BLaER1 (cell line): Measurements from ENCODE around the gene MOGAT2.

ENCODE experiments used
- H3K27ac ChIP-seq: shearing (Covaris generic); formaldehyde crosslinking; 2 replicates; pipeline ENCODE4 v1.8.1; 2022
- H3K27me3 ChIP-seq: shearing (Covaris generic); formaldehyde crosslinking; 2 replicates; pipeline ENCODE4 v1.8.1; 2022
- H3K36me3 ChIP-seq: shearing (Covaris generic); formaldehyde crosslinking; 2 replicates; pipeline ENCODE4 v1.8.1; 2022
- H3K4me1 ChIP-seq: shearing (Covaris generic); formaldehyde crosslinking; 2 replicates; pipeline ENCODE4 v1.8.1; 2022
- H3K4me2 ChIP-seq: shearing (Covaris generic); formaldehyde crosslinking; 2 replicates; pipeline ENCODE4 v1.8.1; 2022
- H3K4me3 ChIP-seq: shearing (Covaris generic); formaldehyde crosslinking; 2 replicates; pipeline ENCODE4 v1.8.1; 2022
- H3K9ac ChIP-seq: shearing (Covaris generic); formaldehyde crosslinking; 2 replicates; pipeline ENCODE4 v1.8.1; 2022
- H3K9me3 ChIP-seq: shearing (Covaris generic); formaldehyde crosslinking; 2 replicates; pipeline ENCODE4 v1.8.1; 2022
- H4K20me1 ChIP-seq: shearing (Covaris generic); formaldehyde crosslinking; 2 replicates; pipeline ENCODE4 v1.8.1; 2022
- Cebpa-rat ChIP-seq: shearing (Covaris generic); IDR thresholded peaks from 2 replicates; pipeline ENCODE4 v1.8.1; 2022

Gene MOGAT2

DNA sequence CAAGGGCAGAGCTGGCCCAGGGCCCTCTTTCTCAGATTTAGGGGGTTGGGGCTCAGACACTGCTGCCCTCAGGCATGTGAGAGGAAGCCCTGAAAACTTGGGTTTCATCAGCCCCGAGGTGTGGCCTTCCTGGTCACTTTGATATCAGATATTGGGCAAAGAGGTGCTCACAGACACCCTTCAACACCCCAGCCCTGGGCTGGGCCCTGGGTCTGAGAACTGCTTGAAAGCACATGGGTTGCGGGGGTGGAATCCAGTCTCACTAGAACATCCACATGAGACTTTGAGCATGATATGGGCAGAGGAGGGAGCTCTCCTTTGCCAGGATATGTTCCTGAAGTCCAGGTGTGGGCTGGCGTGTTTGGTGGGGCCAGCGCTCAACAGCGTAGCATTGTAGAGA lies 61.3 kb downstream of the MOGAT2 start:
- peaks cover 16% of the 10 kb centered on the region for H3K4me1 ChIP-seq
- H3K36me3 ChIP-seq = no peaks in the 10 kb centered on the region
- no peaks in the 10 kb centered on the region for H3K27me3 ChIP-seq
- no peaks in the 10 kb centered on the region for H4K20me1 ChIP-seq
- H3K9ac ChIP-seq = no peak overlapping the region
- H3K4me3 ChIP-seq = no peak overlapping the region
- H3K4me2 ChIP-seq = no peak overlapping the region
- H3K9me3 ChIP-seq = no peaks in the 10 kb centered on the region
- no peak for TF ChIP-seq Cebpa-rat
- no peak overlapping the region for H3K27ac ChIP-seq

DNA sequence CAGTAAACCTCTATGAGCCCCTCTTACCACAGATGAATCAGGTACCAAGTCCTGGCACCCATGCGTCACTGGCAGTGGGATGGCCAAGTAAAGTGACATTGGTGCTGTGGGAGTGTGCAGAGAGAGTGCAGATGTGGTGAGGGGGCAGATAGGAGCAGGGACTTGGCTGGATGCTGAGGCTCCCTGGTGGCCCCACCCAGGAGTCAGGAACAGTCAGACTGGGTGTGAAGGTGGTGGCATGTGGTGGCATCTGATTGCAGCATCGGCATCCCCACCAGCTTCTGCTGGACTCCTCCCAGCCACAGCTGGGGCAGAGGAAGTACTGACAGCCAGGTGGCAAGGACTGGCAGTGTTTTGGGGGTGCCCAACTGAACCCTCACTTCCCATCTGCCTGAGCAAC lies 62.3 kb downstream of the MOGAT2 start:
- no peak for TF ChIP-seq Cebpa-rat
- H3K36me3 ChIP-seq = no peaks in the 10 kb centered on the region
- H4K20me1 ChIP-seq = no peaks in the 10 kb centered on the region
- H3K4me3 ChIP-seq = no peak overlapping the region
- H3K4me1 ChIP-seq = peaks cover 16% of the 10 kb centered on the region
- H3K27ac ChIP-seq = no peak overlapping the region
- H3K9me3 ChIP-seq = no peaks in the 10 kb centered on the region
- no peaks in the 10 kb centered on the region for H3K27me3 ChIP-seq
- H3K4me2 ChIP-seq = no peak overlapping the region
- no peak overlapping the region for H3K9ac ChIP-seq

DNA sequence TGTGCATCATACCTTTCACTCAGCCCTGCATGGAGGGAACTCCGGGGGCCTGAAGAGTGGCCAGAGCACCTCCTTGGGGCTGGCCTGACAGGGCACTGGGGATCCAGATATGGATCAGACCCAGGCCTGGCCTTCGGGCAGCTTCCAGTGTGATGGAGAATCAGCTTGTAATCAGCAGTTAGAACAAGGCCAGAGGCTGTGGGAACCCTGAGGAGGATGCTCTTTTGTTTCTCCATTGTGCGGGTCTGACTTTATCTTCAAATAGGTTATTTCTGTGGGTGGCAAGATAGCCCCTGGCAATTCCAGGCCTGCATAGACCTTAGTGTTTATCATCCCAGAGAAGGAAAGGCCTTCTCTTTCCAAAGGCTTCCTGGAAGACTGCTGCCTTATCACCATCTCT lies 63.2 kb downstream of the MOGAT2 start:
- Histone ChIP-seq H3K27ac (no peak overlapping the region), H4K20me1 (no peaks in the 10 kb centered on the region), H3K9me3 (no peaks in the 10 kb centered on the region), H3K4me1 (peaks cover 16% of the 10 kb centered on the region), H3K9ac (no peak overlapping the region), H3K4me2 (no peak overlapping the region), H3K36me3 (no peaks in the 10 kb centered on the region), H3K27me3 (no peaks in the 10 kb centered on the region), H3K4me3 (no peak overlapping the region)
- TF ChIP-seq Cebpa-rat = no peak

DNA sequence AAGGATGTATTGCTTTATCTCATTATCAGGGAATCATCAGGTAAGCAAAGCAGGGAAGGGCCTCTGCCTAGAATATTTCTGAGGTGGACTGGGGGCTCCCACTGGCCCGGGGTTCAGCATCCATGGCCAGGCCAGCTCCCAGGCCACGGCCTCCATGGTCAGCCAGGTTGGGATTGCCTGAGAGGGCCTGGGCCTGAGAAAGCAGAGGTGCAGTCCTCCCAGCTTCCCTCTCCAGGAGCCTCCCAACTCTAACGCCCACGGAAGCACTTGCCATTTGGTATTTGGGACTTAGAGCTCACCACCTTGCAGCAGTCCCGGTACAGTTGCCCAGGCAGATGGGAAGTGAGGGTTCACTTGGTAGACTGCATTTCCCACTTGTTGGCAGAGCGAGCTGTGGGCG lies 63.7 kb downstream of the MOGAT2 start:
- Histone ChIP-seq H3K4me2 (no peak overlapping the region), H3K9ac (no peak overlapping the region), H3K4me3 (no peak overlapping the region), H3K27me3 (no peaks in the 10 kb centered on the region), H3K4me1 (peaks cover 16% of the 10 kb centered on the region), H3K27ac (no peak overlapping the region), H3K9me3 (no peaks in the 10 kb centered on the region), H4K20me1 (no peaks in the 10 kb centered on the region), H3K36me3 (no peaks in the 10 kb centered on the region)
- TF ChIP-seq Cebpa-rat = no peak

DNA sequence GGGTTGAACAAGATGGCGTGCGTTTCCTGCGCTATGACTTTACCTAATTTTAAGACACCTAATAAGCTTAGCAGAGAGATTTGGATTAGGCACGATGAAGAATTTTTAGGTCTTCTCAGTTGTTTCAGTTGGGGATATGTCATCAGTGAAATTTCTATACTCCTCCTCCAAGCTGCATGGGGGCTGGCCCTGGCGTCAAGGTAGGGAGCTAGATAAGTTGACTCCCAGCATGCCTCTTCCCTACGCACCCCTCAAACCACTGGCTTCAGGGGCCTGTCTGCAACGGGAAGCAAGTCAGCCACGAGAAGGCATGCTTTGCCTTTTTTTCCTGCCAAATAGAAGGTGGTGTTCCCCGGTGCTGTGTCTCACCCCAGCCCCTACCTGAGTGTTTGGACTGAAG lies 64.2 kb downstream of the MOGAT2 start:
- H3K27me3 ChIP-seq = no peaks in the 10 kb centered on the region
- no peak overlapping the region for H3K4me2 ChIP-seq
- H3K27ac ChIP-seq = no peak overlapping the region
- H3K36me3 ChIP-seq = no peaks in the 10 kb centered on the region
- H4K20me1 ChIP-seq = no peaks in the 10 kb centered on the region
- H3K4me1 ChIP-seq = peaks cover 16% of the 10 kb centered on the region
- no peak overlapping the region for H3K9ac ChIP-seq
- H3K9me3 ChIP-seq = no peaks in the 10 kb centered on the region
- H3K4me3 ChIP-seq = no peak overlapping the region
- no peak for TF ChIP-seq Cebpa-rat
